A549 (cell line): ENCODE measurements around the gene TYW5. TPM values are rescaled to one million over a fixed set of nuclear protein-coding genes. Genes with fewer than 3 reads are reported as not detected.

Source experiments
- ATAC-seq, 2 experiments: fragments of 200-7000 bp in 1 of 2; fragments of >200 bp in 1 of 2; cut with Nextera tagmentation in 1 of 2; cut with Tn5 transposase in 1 of 2; 3 replicates each; pipeline versions ENCODE4 v1.8.0 to v1.9.1; 2018 to 2020; ENCODE audit warnings: mild to moderate bottlenecking in 1 of 2, moderate library complexity in 1 of 2
- CTCF ChIA-PET: fragments of 300-600 bp; sonication (Branson Sonifier 250); formaldehyde crosslinking; extraction: SDS; loops from one replicate; lab custom pipeline; 2021; ENCODE audit warnings: antibody characterized with exemption, inconsistent platforms; lab: Yijun Ruan, JAX
- POLR2A ChIA-PET: fragments of 350-600 bp; formaldehyde crosslinking; extraction: SDS; loops from one replicate; lab custom pipeline; 2021; ENCODE audit warnings: antibody characterized with exemption, inconsistent platforms; lab: Yijun Ruan, JAX
- DNase-seq, 2 experiments: peaks; one replicate each; pipeline versions ENCODE4 v3.0.0 to v3.0.0-alpha.2; 2011 to 2016; ENCODE audit warnings: low read depth in 1 of 2, low spot score in 1 of 2
- FAIRE-seq: peaks from 2 replicates; lab custom pipeline; 2011; peaks lifted over from hg19 to GRCh38; lab: Jason Lieb, UNC
- H3K27ac ChIP-seq, 2 experiments: fragments of >200 bp; sonication (Bioruptor Twin); formaldehyde crosslinking; 3 replicates each; pipeline ENCODE4 v1.5.1; 2016 to 2017
- H3K4me1 ChIP-seq: fragments of >200 bp; sonication (Bioruptor Twin); formaldehyde crosslinking; 3 replicates; pipeline ENCODE4 v1.6.1; 2016
- H3K4me2 ChIP-seq: fragments of >200 bp; sonication (Bioruptor Twin); formaldehyde crosslinking; 3 replicates; pipeline ENCODE4 v1.6.1; 2016
- H3K4me3 ChIP-seq: fragments of >200 bp; sonication (Bioruptor Twin); formaldehyde crosslinking; 3 replicates; pipeline ENCODE4 v1.5.1; 2016
- H3K9me3 ChIP-seq: fragments of >200 bp; sonication (Bioruptor Twin); formaldehyde crosslinking; 3 replicates; pipeline ENCODE4 v1.6.1; 2016
- BCL3 ChIP-seq: fragments of >200 bp; sonication (Bioruptor Twin); formaldehyde crosslinking; IDR thresholded peaks from 3 replicates; pipeline ENCODE4 v1.6.1; 2016
- CBX2 ChIP-seq: fragments of 200-600 bp; sonication (generic); IDR thresholded peaks from 2 replicates; pipeline ENCODE4 v1.6.1; 2016; ENCODE audit warnings: low read depth, mild to moderate bottlenecking, borderline replicate concordance
- E2F6 ChIP-seq: IDR thresholded peaks from 2 replicates; pipeline ENCODE4 v1.6.1; 2012; ENCODE audit warnings: low read depth, borderline replicate concordance
- EHMT2 ChIP-seq: fragments of 200-600 bp; sonication (generic); IDR thresholded peaks from 2 replicates; pipeline ENCODE4 v1.6.1; 2016; ENCODE audit warnings: antibody characterized with exemption, low read depth, mild to moderate bottlenecking, moderate library complexity
- ELK1 ChIP-seq: fragments of 150-350 bp; IDR thresholded peaks from 2 replicates; pipeline ENCODE4 v1.6.1; 2014; ENCODE audit warnings: low read depth, mild to moderate bottlenecking, low read length
- FOSL2 ChIP-seq, 2 experiments: fragments of 450-650 bp in 1 of 2; fragments of >200 bp in 1 of 2; sonication (Bioruptor Twin) in 1 of 2; formaldehyde crosslinking; IDR thresholded peaks; 2 replicates each; pipeline versions ENCODE4 v1.5.0 to v1.6.1; 2016 to 2020; ENCODE audit warnings: mild to moderate bottlenecking in 1 of 2, moderate library complexity in 1 of 2
- GATA3 ChIP-seq: IDR thresholded peaks from 2 replicates; pipeline ENCODE4 v1.6.1; 2012; ENCODE audit warnings: borderline replicate concordance
- HMGXB4 ChIP-seq: fragments of 250-450 bp; sonication (Bioruptor Pico); IDR thresholded peaks from 2 replicates; pipeline ENCODE4 v1.5.0; 2021; ENCODE audit warnings: mild to moderate bottlenecking, moderate library complexity, borderline replicate concordance
- HOXB5 ChIP-seq: fragments of 250-450 bp; sonication (Bioruptor Pico); IDR thresholded peaks from 2 replicates; pipeline ENCODE4 v1.5.0; 2020; ENCODE audit warnings: mild to moderate bottlenecking, moderate library complexity
- JUN ChIP-seq, 2 experiments: fragments of >200 bp; sonication (Bioruptor Twin); formaldehyde crosslinking; IDR thresholded peaks; 2 replicates in 1 of 2; 3 replicates in 1 of 2; pipeline ENCODE4 v1.6.1; 2016 to 2017
- JUNB ChIP-seq: fragments of >200 bp; sonication (Bioruptor Twin); formaldehyde crosslinking; IDR thresholded peaks from 2 replicates; pipeline ENCODE4 v1.6.1; 2016
- KDM1A ChIP-seq: fragments of 200-600 bp; sonication (generic); IDR thresholded peaks from 2 replicates; pipeline ENCODE4 v1.6.1; 2016; ENCODE audit warnings: low read depth, mild to moderate bottlenecking
- MAX ChIP-seq: IDR thresholded peaks from 2 replicates; pipeline ENCODE4 v1.6.1; 2012
- NPAS2 ChIP-seq: fragments of 250-450 bp; sonication (Bioruptor Pico); IDR thresholded peaks from 2 replicates; pipeline ENCODE4 v1.8.0; 2022; ENCODE audit warnings: mild to moderate bottlenecking, moderate library complexity, borderline replicate concordance
- NR3C1 ChIP-seq: fragments of >200 bp; sonication (Bioruptor Twin); formaldehyde crosslinking; IDR thresholded peaks from 3 replicates; pipeline ENCODE4 v1.6.1; 2017
- PBX3 ChIP-seq: IDR thresholded peaks from 2 replicates; pipeline ENCODE4 v1.6.1; 2012
- POLR2A ChIP-seq: IDR thresholded peaks from 2 replicates; pipeline ENCODE4 v1.6.1; 2012; ENCODE audit warnings: mild to moderate bottlenecking, low read length
- RARB ChIP-seq: fragments of 250-450 bp; sonication (Bioruptor Pico); IDR thresholded peaks from 2 replicates; pipeline ENCODE4 v1.8.0; 2021; ENCODE audit warnings: mild to moderate bottlenecking, moderate library complexity
- RNF2 ChIP-seq: fragments of 200-600 bp; sonication (generic); IDR thresholded peaks from 2 replicates; pipeline ENCODE4 v1.6.1; 2016; ENCODE audit warnings: low read depth, mild to moderate bottlenecking, antibody characterized with exemption, moderate library complexity, borderline replicate concordance
- ZFP36 ChIP-seq: fragments of 450-650 bp; IDR thresholded peaks from 2 replicates; pipeline ENCODE4 v1.6.1; 2014; ENCODE audit warnings: borderline replicate concordance; ENCODE audit not compliant: partially characterized antibody
- ZNF302 ChIP-seq: fragments of 250-450 bp; sonication (Bioruptor Pico); IDR thresholded peaks from 2 replicates; pipeline ENCODE4 v1.9.0; 2021; ENCODE audit warnings: inconsistent platforms, mild to moderate bottlenecking, moderate library complexity
- polyA plus RNA-seq, 4 experiments: library from polyadenylated mRNA; depleted of rRNA in 3 of 4; stranded (reverse); fragments of >200 nt; fragmentation: RNase III in 1 of 4; extraction: RNeasy Plus Mini Kit Qiagen cat#74134 plus additional on column Dnase treatment in 1 of 4; gene quantifications; 2 replicates in 3 of 4; 3 replicates in 1 of 4; pipeline ENCODE4 v1.2.3, GENCODE V29; 2011 to 2017

TYW5 gene
- polyA plus RNA-seq, 2 of the 4 experiments (the other 2 are of a cell fraction): 7.8 to 15.2 TPM

GRCh38 chr2:199979398-199979797 is 24.1 kb upstream of the TYW5 start (continued):
- TF ChIP-seq PBX3: no peak

GRCh38 chr2:199977984-199978415 is 22.7 kb upstream of the TYW5 start:
- no peak for FAIRE-seq
- CTCF ChIA-PET: interaction anchor here (0.6 to 3.4 kb wide), 3 partner anchors 327 to 505 kb away, joined by 3 to 44 read pairs (median 34); no protein-coding TSS in a partner anchor

More at GRCh38 chr2:199977984-199978415, 22.7 kb upstream of the TYW5 start:
- TF ChIP-seq ZNF302 (CRISPR knock-in tag): no peak
- TF ChIP-seq CBX2: no peak
- TF ChIP-seq POLR2A: no peak
- TF ChIP-seq RARB (CRISPR knock-in tag): no peak
- TF ChIP-seq GATA3: no peak
- TF ChIP-seq ZFP36: no peak
- TF ChIP-seq HOXB5 (CRISPR knock-in tag): no peak
- TF ChIP-seq EHMT2: no peak
- 0 out of 2 replicates have a peak, but pooled peaks have one; percentile 25 for TF ChIP-seq MAX
- TF ChIP-seq JUNB: peak; percentile 37; the same call in 1 of the 2 replicates
- no peak for TF ChIP-seq KDM1A
- TF ChIP-seq RNF2: no peak
- TF ChIP-seq E2F6: no peak
- no peak for TF ChIP-seq HMGXB4 (CRISPR knock-in tag)
- TF ChIP-seq NR3C1: no peak
- TF ChIP-seq FOSL2 (IDR thresholded peaks at IDR 0.05): peak; percentile 62
- TF ChIP-seq FOSL2 (CRISPR knock-in tag; IDR thresholded peaks at IDR 0.05): peak; percentile 83
- TF ChIP-seq ELK1: no peak
- no peak for TF ChIP-seq NPAS2 (CRISPR knock-in tag)
- no peak for TF ChIP-seq BCL3
- TF ChIP-seq JUN (IDR thresholded peaks at IDR 0.05): peak in 1 of 2 experiments; percentile 32; a peak in 1 of 5 replicates
- H3K4me2 ChIP-seq: peak overlapping the region; percentile 73
- peak in 1 of 2 experiments; percentile 68 for DNase-seq
- POLR2A ChIA-PET: no interaction called here
- no peak overlapping the region for H3K4me3 ChIP-seq
- H3K27ac ChIP-seq: peak overlapping the region; percentile 72
- peaks cover 41% of the 10 kb centered on the region for H3K4me1 ChIP-seq
- no peaks in the 10 kb centered on the region for H3K9me3 ChIP-seq
- peak; percentile 55 to 68; a peak in 5 of 6 replicates for ATAC-seq
